ENCODE data around the gene PRND. TPM values are rescaled to one million over a fixed set of nuclear protein-coding genes. Genes with fewer than 3 reads are reported as not detected.

PRND gene
- total and polyA plus RNA-seq, 2 of the 8 experiments (the other 6 are each of a cell fraction or from before 2014, with no cell fraction given): 0.09 to 0.11 TPM

GRCh38 chr20:4717816-4718570 lies 3.7 kb upstream of the PRND start (continued):
- no peak for TF ChIP-seq CHD7 (IDR thresholded peaks at IDR 0.05; ENCODE audit: insufficient replicate concordance, low read length)
- TF ChIP-seq CHD2 (IDR thresholded peaks at IDR 0.05; ENCODE audit: low read length): no peak
- no peak for TF ChIP-seq JUND (IDR thresholded peaks at IDR 0.05; ENCODE audit: low read length)
- TF ChIP-seq MAX (IDR thresholded peaks at IDR 0.05): no peak
- TF ChIP-seq ASH2L (IDR thresholded peaks at IDR 0.05; ENCODE audit: low read length): no peak
- TF ChIP-seq CBX5 (IDR thresholded peaks at IDR 0.05; ENCODE audit: low read depth, low read length): no peak
- no peak for TF ChIP-seq TCF12 (IDR thresholded peaks at IDR 0.05; ENCODE audit: low read depth, low read length)
